DMS79 treated with DMSO at 0.1 percent for 48 hours (cell line): ENCODE data around the gene QSOX2.

ENCODE experiments used
- DNase-seq: peaks from one replicate; lab custom pipeline; 2025; lab: John Stamatoyannopoulos, UW

Gene QSOX2

GRCh38 chr9:136265561-136266355 is 20.1 kb upstream of the QSOX2 start:
- no peak for DNase-seq

- no peak for DNase-seq
Observed at GRCh38 chr9:136264441-136265405, 19.1 kb upstream of the QSOX2 start.

- DNase-seq: no peak
Observed at GRCh38 chr9:136264031-136264430, 18.4 kb upstream of the QSOX2 start.

- DNase-seq: no peak
Observed at GRCh38 chr9:136262671-136263178, 17.1 kb upstream of the QSOX2 start.

- DNase-seq: no peak
Observed at GRCh38 chr9:136261686-136262430, 16.2 kb upstream of the QSOX2 start.

GRCh38 chr9:136260936-136261472 is 15.4 kb upstream of the QSOX2 start:
- DNase-seq: no peak

GRCh38 chr9:136260521-136260920 is 14.9 kb upstream of the QSOX2 start:
- no peak for DNase-seq

- DNase-seq: no peak
Observed at GRCh38 chr9:136259836-136260235, 14.2 kb upstream of the QSOX2 start.

- no peak for DNase-seq
Observed at GRCh38 chr9:136259517-136259813, 13.9 kb upstream of the QSOX2 start.

- DNase-seq: no peak
Observed at GRCh38 chr9:136258786-136259516, 13.3 kb upstream of the QSOX2 start.

- DNase-seq: no peak
Observed at GRCh38 chr9:136258299-136258625, 12.7 kb upstream of the QSOX2 start.

- no peak for DNase-seq
Observed at GRCh38 chr9:136257381-136258298, 12.0 kb upstream of the QSOX2 start.

GRCh38 chr9:136255896-136256890 is 10.6 kb upstream of the QSOX2 start:
- no peak for DNase-seq

GRCh38 chr9:136255166-136255538 is 9.5 kb upstream of the QSOX2 start:
- DNase-seq: no peak

- no peak for DNase-seq
Observed at GRCh38 chr9:136254381-136255165, 9.0 kb upstream of the QSOX2 start.

GRCh38 chr9:136253246-136254130 is 7.9 kb upstream of the QSOX2 start:
- DNase-seq: no peak

- no peak for DNase-seq
Observed at GRCh38 chr9:136252846-136253245, 7.2 kb upstream of the QSOX2 start.
